Prostate gland (tissue), 2 donors: ENCODE data around the gene ACP4. TPM values are rescaled to one million over a fixed set of nuclear protein-coding genes. Genes with fewer than 3 reads are reported as not detected.

Source experiments
- DNase-seq: peaks from one replicate; pipeline ENCODE4 v3.0.0-alpha.2; 2019; ENCODE audit warnings: low spot score
- H3K27ac ChIP-seq, 2 donors: fragments of 200-600 bp; sonication (generic); 2 replicates each; pipeline ENCODE4 v1.5.1; 2017 to 2019
- H3K27me3 ChIP-seq: fragments of 200-600 bp; sonication (generic); replicated peaks from 2 replicates; pipeline ENCODE4 v1.5.1; 2019; ENCODE audit not compliant: insufficient read depth
- H3K36me3 ChIP-seq, 2 donors: fragments of 200-600 bp; sonication (generic); 1 replicate in 1 of 2; 2 replicates in 1 of 2; pipeline versions ENCODE4 v1.5.1 to v1.8.1; 2017 to 2019
- H3K4me1 ChIP-seq: fragments of 200-600 bp; sonication (generic); replicated peaks from 2 replicates; pipeline ENCODE4 v1.5.1; 2019
- H3K4me3 ChIP-seq, 2 donors: fragments of 200-600 bp; sonication (generic); 2 replicates each; pipeline ENCODE4 v1.5.1; 2017 to 2019
- H3K9me3 ChIP-seq: fragments of 200-600 bp; sonication (generic); 2 replicates; pipeline ENCODE4 v1.5.1; 2017
- CTCF ChIP-seq, 4 experiments: fragments of 200-600 bp in 2 of 4; fragments of 450-650 bp in 2 of 4; sonication (generic) in 2 of 4; IDR thresholded peaks; 1 replicate in 3 of 4; 2 replicates in 1 of 4; pipeline ENCODE4 v1.5.1; 2016 to 2019; ENCODE audit warnings: antibody characterized with exemption in 4 of 4, mild to moderate bottlenecking in 2 of 4, moderate library complexity in 2 of 4
- POLR2A ChIP-seq: fragments of 450-650 bp; IDR thresholded peaks from one replicate; pipeline ENCODE4 v1.6.1; 2016; ENCODE audit warnings: antibody characterized with exemption, mild to moderate bottlenecking
- POLR2AphosphoS5 ChIP-seq: sonication (generic); formaldehyde crosslinking; IDR thresholded peaks from one replicate; pipeline ENCODE4 v1.6.1; 2017; ENCODE audit warnings: antibody characterized with exemption
- WGBS: methylation state at CpG from one replicate; pipeline ENCODE4 v1.1.5; 2018; 5-methylcytosine and 5-hydroxymethylcytosine counted together
- intact Hi-C: fragments of 100-400 bp; cut with DNase I; formaldehyde crosslinking; loops from one replicate; pipeline ENCODE4 v1.14.2; 2022
- small RNA-seq, 2 donors: library from RNA; depleted of rRNA; stranded (forward); fragments of <200 nt; gene quantifications; one replicate each; pipeline ENCODE3, GENCODE V24; 2016
- total RNA-seq, 2 donors: library from RNA; depleted of rRNA; stranded (reverse); fragments of >200 nt; gene quantifications; one replicate each; pipeline ENCODE4 v1.1.0, GENCODE V29; 2016

The ACP4 gene
- total RNA-seq, 2 donors from 2014 or later = not detected

GRCh38 chr19:50843701-50844221 is 53.5 kb downstream of the ACP4 start:
- H3K9me3 ChIP-seq = no peaks in the 10 kb centered on the region
- H3K4me1 ChIP-seq = no peaks in the 10 kb centered on the region
- no peak overlapping the region for H3K4me3 ChIP-seq
- no peaks in the 10 kb centered on the region for H3K36me3 ChIP-seq
- intact Hi-C loops = no loop called here
- no peaks in the 10 kb centered on the region for H3K27me3 ChIP-seq
- peak overlapping the region; percentile 92 for H3K27ac ChIP-seq
- TF ChIP-seq POLR2AphosphoS5 (no peak), CTCF (IDR thresholded peaks at IDR 0.05) (no peak), POLR2A (no peak)
- no peak for DNase-seq
- 80% methylated on average over 7 of the region's 7 CpGs for WGBS

- Histone ChIP-seq H3K36me3 (no peaks in the 10 kb centered on the region), H3K4me3 (no peak overlapping the region), H3K27me3 (no peaks in the 10 kb centered on the region), H3K4me1 (no peaks in the 10 kb centered on the region), H3K9me3 (no peaks in the 10 kb centered on the region), H3K27ac (peak overlapping the region; percentile 92)
- no peak for DNase-seq
- 70% methylated on average over 8 of the region's 8 CpGs for WGBS
- intact Hi-C loops = no loop called here
- TF ChIP-seq POLR2A (no peak), POLR2AphosphoS5 (no peak), CTCF (IDR thresholded peaks at IDR 0.05) (no peak)
These were observed 54.2 kb downstream of the ACP4 start for GRCh38 chr19:50844296-50844935.

Small RNA genes within 50 kb of the gene (small RNA-seq; reads per million reads assigned to genes)
- gene SNORD88A (495 to 497 reads per million in 2 donors), gene SNORD88B (0 reads per million in 2 donors), gene SNORD88C (0 reads per million in 2 donors)

Other genes with a start within 250 kb of the ACP4 start
- 1 to 10 TPM; 5.6 to 7.9 TPM for gene LRRC4B, start 222.0 kb upstream of the ACP4 start, total RNA-seq
- 1 to 10 TPM; 3.0 to 4.4 TPM for gene SYT3, start 150.5 kb upstream of the ACP4 start, total RNA-seq
- 10 to 100 TPM in 1 of 2 donors, 1 to 10 TPM in 1; 4.3 to 33.2 TPM for gene C19orf81, start 141.0 kb upstream of the ACP4 start, total RNA-seq
- gene SHANK1, start 70.6 kb upstream of the ACP4 start, total RNA-seq = 1 to 10 TPM in 1 of 2 donors, under 1 TPM in 1; 0.91 to 2.3 TPM
- gene CLEC11A, start 67.1 kb upstream of the ACP4 start, total RNA-seq = 10 to 100 TPM; 13.8 to 26.2 TPM
- not detected for gene GPR32, start 20.0 kb upstream of the ACP4 start, total RNA-seq
- gene KLK1, start 33.4 kb downstream of the ACP4 start, total RNA-seq = 10 to 100 TPM in 1 of 2 donors, 1 to 10 TPM in 1; 8.3 to 45.2 TPM
- 1 to 10 TPM; 4.0 to 8.5 TPM for gene KLK15, start 43.2 kb downstream of the ACP4 start, total RNA-seq
- over 10,000 TPM in 1 of 2 donors, 1,000 to 10,000 TPM in 1; 7,620 to 35,247 TPM for gene KLK3, start 64.5 kb downstream of the ACP4 start, total RNA-seq
- gene KLK2, start 83.0 kb downstream of the ACP4 start, total RNA-seq = over 10,000 TPM in 1 of 2 donors, 1,000 to 10,000 TPM in 1; 3,344 to 10,024 TPM
- gene KLK4, start 121.0 kb downstream of the ACP4 start, total RNA-seq = 100 to 1,000 TPM; 188 to 330 TPM
- gene KLK5, start 162.6 kb downstream of the ACP4 start, total RNA-seq = 1 to 10 TPM; 1.9 to 2.7 TPM
- gene KLK6, start 179.2 kb downstream of the ACP4 start, total RNA-seq = 1 to 10 TPM in 1 of 2 donors, not detected in 1; 1.8 TPM
- 1 to 10 TPM in 1 of 2 donors, under 1 TPM in 1; 0.68 to 1.2 TPM for gene KLK7, start 193.5 kb downstream of the ACP4 start, total RNA-seq
- gene KLK8, start 211.2 kb downstream of the ACP4 start, total RNA-seq = not detected
- gene KLK10, start 229.3 kb downstream of the ACP4 start, total RNA-seq = 10 to 100 TPM in 1 of 2 donors, 1 to 10 TPM in 1; 7.4 to 49.6 TPM
- gene KLK11, start 236.2 kb downstream of the ACP4 start, total RNA-seq = 100 to 1,000 TPM in 1 of 2 donors, 10 to 100 TPM in 1; 67.7 to 315 TPM
- gene KLK12, start 244.6 kb downstream of the ACP4 start, total RNA-seq = under 1 TPM in 1 of 2 donors, not detected in 1; 0.73 TPM